GM08714 (cell line): ENCODE measurements around the gene IL21R.
"Not testable (repeated sequence)": the region's sequence is repeated elsewhere in the genome, so short reads cannot be mapped to it uniquely, and the experiment has no call there.

ENCODE experiments used
- H3K4me3 ChIP-seq: fragments of 200-500 bp; sonication (Bioruptor generic); 2 replicates; pipeline ENCODE4 v1.5.1; 2014; ENCODE audit warnings: mild to moderate bottlenecking, low read length, inconsistent platforms
- ZNF274 ChIP-seq: IDR thresholded peaks from 2 replicates; pipeline ENCODE4 v1.6.1; 2012; ENCODE audit warnings: mild to moderate bottlenecking, low read depth, low read length

IL21R gene

DNA sequence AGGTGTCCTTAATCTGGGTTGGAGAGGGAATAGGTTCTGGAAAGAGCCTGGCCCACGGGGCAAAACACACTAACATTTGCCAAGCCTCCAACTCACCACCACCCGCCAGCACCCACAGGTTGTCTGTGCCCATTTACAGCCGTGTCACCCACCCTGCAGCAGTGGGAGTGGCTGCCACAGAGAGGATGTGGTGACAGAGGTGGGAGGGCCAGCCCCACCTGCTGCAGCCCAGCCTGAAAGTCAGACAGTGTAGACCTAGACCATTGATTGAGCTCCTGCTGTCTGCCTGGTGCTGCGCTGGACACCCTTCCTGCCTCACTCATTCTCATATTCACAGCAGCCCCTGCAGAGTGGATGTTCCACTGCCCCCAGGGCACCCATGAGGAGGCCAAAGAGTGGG is 44.7 kb downstream of the IL21R start:
- no peak overlapping the region for H3K4me3 ChIP-seq
- TF ChIP-seq ZNF274: no peak

DNA sequence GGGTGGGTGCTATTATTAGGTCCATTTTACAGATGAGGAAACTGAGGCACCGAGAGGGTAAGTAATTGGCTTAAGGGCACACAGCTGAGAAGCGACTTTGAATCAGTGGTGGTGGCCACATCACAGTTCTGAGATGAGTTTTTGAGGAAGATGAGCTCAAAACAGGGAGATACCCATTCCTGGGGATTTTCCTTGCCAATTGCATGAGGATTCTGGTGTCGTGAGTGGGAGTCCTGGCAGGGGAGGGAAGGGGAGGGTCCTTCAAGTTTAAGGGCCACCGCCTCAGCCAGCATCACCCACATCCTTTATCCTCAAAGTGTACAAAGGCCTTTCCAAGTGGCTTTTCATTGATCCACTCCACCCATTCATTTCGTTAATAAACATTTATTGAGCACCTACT is 45.3 kb downstream of the IL21R start:
- no peak for TF ChIP-seq ZNF274
- H3K4me3 ChIP-seq: no peak overlapping the region

DNA sequence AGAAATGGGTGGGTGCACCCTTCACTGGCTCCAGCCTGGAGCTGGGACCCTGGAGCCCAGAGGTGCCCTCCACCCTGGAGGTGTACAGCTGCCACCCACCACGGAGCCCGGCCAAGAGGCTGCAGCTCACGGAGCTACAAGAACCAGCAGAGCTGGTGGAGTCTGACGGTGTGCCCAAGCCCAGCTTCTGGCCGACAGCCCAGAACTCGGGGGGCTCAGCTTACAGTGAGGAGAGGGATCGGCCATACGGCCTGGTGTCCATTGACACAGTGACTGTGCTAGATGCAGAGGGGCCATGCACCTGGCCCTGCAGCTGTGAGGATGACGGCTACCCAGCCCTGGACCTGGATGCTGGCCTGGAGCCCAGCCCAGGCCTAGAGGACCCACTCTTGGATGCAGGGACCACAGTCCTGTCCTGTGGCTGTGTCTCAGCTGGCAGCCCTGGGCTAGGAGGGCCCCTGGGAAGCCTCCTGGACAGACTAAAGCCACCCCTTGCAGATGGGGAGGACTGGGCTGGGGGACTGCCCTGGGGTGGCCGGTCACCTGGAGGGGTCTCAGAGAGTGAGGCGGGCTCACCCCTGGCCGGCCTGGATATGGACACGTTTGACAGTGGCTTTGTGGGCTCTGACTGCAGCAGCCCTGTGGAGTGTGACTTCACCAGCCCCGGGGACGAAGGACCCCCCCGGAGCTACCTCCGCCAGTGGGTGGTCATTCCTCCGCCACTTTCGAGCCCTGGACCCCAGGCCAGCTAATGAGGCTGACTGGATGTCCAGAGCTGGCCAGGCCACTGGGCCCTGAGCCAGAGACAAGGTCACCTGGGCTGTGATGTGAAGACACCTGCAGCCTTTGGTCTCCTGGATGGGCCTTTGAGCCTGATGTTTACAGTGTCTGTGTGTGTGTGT is 46.8 kb downstream of the IL21R start:
- no peak overlapping the region for H3K4me3 ChIP-seq
- no peak for TF ChIP-seq ZNF274

- H3K4me3 ChIP-seq: no peak overlapping the region; the same call in 1 of the 2 replicates
- TF ChIP-seq ZNF274: no peak
Measured at GRCh38 chr16:27449434-27450195, 47.6 kb downstream of the IL21R start.

GRCh38 chr16:27450196-27450549 is 48.2 kb downstream of the IL21R start:
- H3K4me3 ChIP-seq: no peak overlapping the region
- TF ChIP-seq ZNF274: no peak

DNA sequence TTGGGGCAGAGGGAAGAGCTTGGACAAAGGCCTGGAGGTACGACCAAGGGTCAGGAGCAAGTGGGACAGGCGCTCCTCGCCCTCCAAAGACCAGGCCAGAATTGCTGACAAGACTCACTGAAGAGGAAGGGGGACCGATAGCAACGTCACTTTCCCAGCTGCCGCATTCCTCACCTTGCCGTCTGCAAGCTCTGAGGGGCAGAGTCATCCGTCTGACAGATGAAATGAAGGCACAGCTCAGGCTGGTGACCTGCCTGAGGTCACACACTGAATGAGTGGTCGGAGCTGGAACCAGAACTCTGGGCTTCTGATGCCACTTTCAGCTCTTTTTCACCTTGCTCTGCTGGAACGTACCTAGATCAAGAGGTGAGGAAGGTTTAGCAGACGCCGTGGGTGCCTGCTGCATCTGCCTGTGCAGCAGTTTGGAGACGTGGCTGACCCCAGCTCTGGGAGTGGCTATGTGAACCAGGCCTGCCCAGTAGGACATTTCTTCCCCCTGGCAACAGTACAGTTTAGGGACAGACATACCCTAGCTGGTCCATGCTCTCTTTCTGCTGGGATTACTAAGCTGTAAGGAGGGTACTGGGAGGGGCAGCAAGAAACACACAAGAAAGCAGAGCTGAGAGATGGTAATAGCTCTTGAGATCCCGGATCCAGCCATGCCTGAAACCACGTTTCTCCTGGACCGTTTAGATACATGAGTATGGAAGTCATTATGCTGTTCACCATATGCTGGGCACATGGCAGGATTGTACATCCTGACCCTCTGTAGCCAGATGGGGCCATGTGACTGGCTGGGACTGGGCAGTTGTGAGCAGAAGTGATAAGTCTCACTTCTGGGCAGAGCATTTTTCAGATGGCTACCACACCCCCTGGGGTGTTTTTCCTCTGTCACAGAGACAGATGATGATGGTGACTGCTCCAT is 50.9 kb downstream of the IL21R start:
- TF ChIP-seq ZNF274: no peak
- no peak overlapping the region for H3K4me3 ChIP-seq

- no peak for TF ChIP-seq ZNF274
- H3K4me3 ChIP-seq: no peak overlapping the region
Measured at GRCh38 chr16:27453494-27453825, 51.5 kb downstream of the IL21R start.

- no peak for TF ChIP-seq ZNF274
- H3K4me3 ChIP-seq: no peak overlapping the region
Measured at GRCh38 chr16:27455700-27456099, 53.7 kb downstream of the IL21R start.

- H3K4me3 ChIP-seq: not testable (repeated sequence)
Measured at GRCh38 chr16:27457605-27457900, 55.6 kb downstream of the IL21R start.

- no peak overlapping the region for H3K4me3 ChIP-seq
- TF ChIP-seq ZNF274: no peak
Measured at GRCh38 chr16:27458258-27458657, 56.3 kb downstream of the IL21R start.

DNA sequence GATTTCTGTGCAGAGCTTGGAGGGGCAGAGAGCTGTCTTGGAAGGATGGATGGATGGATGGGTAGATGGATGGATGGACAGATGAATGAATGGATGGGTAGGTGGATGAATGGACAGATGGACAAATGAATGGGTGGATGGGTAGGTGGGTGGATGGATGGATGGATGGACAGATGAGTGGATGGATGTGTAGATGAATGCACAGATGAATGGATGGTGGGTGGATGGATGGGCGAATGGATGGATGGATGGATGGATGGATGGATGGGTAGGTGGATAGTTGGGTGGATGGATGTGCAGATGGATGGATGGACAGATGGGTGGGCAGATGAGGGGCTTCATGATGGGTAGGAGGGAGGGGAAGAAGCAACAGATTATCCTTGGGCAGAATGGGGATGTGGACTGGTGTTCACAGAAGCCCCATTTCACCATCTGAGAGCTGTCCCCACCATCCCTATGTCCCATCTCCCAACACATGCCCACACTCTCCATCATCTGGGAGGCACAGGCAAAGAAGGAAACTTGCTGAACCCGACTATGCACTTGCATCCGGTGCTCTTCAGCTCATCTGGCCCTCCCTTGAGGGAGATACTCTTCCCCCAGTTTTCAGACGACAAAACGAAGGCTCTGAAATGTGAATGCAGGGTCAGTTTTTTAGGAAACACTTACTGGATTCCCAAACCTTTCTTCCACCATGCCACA is 57.2 kb downstream of the IL21R start:
- no peak overlapping the region for H3K4me3 ChIP-seq
- TF ChIP-seq ZNF274: no peak

- TF ChIP-seq ZNF274: no peak
- H3K4me3 ChIP-seq: no peak overlapping the region
Measured at GRCh38 chr16:27460213-27460612, 58.2 kb downstream of the IL21R start.

DNA sequence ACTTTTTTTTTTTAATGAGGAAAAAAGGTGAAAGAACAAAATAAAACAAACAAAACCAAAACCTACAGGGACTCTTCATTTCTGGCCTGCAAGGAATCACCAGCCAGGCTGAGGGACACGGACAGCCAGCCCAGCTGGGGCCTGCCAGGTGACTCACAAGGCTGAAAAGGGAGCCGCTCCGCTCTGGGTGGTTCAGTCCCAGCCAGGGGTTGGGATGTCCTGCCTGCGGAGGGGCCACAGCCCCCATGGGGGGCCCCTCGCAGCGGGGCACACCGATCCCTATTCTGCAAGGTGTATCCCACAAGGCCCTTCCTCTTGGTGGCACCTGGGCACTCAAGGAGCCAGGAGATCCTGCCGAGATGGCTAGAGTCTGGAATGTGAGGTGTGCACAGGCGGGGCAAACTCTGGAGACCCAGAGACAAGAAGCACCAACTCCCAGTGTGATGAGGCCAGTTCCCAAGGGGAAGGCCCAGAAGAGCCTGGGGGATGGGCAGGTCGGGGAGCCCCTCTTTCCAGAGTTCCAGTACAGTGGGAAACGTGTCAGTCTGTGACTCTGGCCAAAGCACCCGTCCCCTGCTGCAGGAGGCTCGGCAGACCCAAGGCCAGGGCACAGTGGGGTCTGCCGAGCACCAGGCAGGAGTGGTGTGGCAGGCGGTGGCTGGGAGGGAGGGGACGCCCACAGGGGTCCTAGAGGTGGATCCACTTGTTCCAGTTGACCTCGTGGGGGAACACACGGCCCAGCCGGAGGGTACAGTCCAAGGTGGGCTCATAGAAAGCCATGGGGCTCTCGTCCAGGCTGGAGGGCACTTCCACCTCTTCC is 58.9 kb downstream of the IL21R start:
- H3K4me3 ChIP-seq: no peak overlapping the region
- TF ChIP-seq ZNF274: no peak
